Suppressor macrophage (primary cell): ENCODE data around the gene PRKAR1B.

Experiments
- DNase-seq, 4 experiments: peaks; one replicate each; pipeline ENCODE4 v3.0.0-alpha.2; 2020 to 2022

PRKAR1B gene

DNA sequence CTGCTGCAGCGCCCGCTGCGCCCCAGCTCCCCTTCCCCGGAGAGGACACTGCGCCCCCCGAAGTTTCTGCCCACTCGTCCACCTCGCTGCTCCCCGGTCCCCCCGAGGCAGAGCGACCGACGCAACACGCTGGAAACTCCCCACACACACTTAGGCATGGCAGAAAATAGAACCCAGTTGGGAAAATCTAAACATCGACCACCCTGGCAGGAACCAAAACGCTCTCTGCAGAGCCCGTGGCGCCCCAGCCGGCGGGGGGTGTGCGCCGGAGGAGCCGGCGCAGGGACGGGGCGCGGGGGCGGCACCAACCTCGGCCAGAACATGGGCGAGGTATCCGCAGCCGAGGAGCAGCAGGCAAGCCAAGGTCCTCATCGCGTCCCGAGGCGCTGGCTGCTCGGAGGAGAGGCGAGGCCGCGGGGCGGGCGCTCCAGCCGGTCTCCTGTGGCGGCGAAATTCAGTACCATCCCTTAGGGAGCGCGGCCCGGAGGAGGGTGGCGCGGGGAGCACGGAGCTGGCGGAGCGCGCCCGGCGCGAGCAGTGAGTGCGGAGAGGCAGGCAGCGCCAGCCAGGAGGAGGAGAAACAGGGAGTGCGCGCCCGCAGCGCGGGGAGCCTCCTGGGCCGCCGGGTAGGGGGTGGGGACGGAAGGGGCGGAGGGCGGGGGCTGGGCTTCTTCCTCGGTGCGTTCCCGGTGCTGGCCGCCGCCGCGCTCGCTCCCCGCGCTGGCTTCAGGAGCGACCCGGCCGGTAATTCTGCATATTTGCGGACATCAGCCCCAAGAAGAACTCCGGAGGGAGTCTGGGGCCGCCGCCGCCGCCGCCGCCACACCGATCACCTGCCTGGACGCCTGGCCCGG lies 208.2 kb downstream of the PRKAR1B start:
- DNase-seq, result peak; percentile 33 to 79 (median 60)

DNA sequence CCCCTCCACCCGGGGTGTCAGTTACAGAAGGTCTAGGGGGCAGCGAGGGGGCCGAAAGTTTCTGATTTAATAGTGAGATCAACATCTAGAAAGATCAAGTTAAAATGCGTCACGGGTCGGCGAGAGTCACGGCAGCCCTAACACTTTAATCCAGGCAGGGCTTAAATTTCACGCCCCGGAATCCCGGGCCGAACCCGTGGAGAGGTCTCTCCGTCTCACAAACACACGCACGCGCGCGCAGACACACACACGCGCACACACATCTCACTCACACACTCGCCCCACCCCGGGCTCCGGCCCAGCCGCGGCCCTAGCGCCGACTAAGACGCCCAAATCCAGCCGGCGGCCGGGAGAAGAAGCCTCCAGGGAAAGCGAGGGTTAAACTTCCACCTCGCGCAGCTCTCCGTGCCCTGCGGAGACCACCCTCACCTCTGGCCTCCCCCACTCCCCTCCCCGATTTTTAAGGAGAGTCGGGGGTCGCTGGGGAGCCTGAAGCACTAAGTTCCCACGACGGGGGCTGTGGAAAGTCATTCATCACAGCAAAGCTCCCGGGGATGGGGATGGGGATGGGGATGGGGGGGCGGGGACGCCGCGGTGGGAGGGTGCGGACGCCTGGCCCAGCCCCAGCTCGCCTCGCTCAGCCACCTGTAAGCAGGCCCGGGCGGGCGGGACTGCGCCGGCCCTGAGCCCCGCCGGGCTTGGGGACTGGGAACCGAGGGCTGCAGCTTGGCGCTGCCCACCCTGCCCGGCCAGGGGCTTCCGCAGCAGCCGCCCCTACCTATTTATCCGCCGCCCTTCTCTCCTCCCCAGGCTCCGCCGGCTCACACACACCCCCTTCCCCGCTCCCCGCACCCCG lies 209.1 kb downstream of the PRKAR1B start:
- DNase-seq, result peak; percentile 39 to 58 (median 42)

DNA sequence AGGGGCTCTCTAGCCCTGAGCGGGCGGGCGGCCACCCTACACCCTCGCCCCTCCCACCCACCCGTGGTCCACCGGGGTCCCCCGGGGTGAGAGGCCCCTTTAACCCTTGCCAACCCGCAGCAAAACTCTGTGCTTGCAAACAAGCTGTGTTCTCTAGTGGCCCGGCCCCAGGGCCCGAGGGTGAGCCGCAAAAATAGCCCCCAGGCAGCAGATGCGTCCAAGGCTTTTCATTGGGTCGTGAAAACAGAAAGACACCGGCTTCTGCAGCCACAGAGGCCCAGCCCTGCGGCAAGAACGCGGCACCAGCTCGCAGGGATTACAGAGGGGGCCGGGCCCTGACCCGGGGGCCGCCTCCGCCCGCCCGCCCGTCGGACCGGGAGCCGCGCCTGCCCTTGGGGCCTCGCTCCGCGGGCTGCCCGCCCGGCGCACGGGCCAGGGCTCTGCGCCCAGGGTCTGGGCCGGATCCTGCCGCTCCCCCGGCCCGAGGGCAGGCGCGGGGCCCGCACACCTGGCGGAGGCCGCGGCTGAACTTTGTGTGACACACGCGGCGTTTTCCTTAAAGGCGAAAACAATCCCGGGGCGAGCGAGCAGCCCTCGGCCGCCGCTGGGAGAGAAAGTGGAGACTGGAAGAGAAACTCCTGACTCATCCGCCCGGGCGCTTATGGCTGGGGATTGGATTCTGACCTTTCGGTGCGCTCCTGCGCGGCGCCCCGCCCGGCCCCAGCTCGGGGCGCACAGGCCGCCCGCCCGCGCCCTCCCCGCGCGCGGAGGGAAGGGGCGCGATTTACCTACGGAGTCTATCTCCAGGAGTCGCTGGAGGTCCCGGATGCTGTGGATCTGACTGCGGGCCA lies 210.2 kb downstream of the PRKAR1B start:
- DNase-seq, result peak; percentile 45 to 71 (median 63)

DNA sequence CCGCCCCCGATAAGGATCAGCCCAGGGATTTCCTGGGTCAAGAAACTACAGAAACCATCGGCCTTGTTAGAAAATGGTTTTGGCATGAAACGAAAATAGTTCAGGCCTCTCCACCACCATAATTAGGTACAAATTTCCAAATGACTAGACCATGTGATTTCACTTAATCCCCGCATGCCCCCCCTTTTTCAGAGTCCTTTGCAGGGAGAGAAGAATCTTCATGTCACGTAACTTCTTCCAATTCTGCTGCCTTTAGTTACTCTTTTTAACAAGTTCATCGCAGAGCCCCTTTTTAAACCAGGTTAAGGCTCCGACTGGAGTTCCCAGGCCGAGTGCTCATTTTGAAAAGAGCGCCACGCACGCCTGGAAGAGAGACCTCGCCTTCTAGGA lies 210.9 kb downstream of the PRKAR1B start:
- no peak for DNase-seq

DNA sequence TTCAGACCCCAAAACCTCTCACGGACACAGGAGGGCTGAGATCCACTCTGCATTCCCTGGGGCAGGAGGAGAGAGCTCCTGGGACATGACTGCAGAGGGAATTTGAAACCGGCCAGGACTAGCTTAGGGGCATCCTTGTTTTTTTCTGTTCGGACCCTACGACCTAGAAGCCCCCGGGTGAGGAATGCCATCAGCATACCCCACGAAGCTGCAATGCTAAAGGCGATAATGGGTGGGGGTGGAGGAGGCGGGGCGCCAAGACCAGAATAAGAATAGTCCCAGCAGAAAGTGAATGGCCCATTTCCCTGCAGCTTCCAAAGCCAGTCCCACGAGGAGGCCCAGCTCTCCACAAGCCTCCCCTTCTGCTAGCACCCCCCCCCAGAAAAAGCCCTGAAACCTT lies 211.5 kb downstream of the PRKAR1B start:
- DNase-seq, result no peak

DNA sequence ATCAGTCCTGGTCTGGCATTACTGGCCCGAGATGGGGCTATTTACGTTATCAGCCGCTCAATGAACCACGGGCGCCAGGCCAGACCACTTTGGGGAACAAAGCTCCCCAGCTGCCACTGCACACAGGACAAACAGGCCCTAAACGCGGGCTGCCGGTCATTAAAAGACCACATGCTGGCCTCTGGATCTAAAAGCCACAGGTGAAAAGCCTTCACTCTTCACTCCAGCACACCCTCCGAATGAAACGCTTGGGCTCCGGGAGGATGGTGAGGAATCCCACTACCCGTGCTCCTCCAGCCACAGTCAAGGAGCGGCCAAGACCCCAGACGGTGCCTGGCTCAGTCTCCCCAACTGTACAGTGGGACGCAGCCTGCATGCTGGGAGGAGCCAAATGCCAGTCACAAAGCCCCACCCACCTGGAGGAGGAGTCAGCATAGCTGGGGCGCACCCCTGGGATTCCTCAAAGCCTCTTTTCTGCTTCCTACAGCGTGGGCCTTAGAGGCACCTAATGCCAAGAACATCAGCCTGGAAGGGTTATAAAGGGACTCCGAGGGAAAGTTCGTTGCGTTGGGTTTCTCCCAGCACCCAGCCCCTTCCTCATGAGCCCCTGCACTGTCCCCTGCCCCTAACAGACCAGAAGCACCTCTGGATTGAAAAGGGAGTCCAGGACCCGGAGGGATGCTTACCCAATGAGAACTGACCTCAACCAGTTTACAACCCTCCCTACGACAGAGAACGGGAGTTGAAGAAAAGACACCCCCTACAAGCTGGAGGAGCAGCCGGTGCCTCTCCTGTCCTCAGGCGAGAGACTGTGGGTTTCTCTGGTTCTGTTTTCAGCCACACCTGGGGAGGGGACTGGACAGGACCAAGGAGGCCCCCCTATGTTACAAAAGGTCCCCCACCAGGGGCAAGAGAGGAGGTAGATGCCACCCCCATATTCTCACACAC lies 212.2 kb downstream of the PRKAR1B start:
- DNase-seq, result no peak

DNA sequence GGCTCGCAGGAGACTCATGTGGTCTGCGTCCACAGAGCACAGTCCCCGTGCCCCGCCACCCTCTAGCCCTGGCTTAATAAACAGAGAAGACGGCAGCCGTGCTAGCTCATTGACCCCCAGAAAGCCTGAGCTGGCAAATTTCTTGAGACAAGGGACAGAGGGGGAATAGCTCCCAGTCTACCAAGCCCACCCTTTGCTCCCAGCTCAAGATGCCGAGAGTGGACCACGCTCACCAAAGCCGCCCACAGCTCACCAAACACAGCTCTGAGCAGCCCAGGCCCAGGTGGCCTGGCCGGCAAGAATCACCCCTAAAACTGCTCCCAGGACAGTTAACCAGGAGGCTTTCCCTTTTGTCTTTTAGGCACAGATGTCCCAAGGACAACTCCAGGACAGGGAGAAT lies 212.8 kb downstream of the PRKAR1B start:
- no peak for DNase-seq

DNA sequence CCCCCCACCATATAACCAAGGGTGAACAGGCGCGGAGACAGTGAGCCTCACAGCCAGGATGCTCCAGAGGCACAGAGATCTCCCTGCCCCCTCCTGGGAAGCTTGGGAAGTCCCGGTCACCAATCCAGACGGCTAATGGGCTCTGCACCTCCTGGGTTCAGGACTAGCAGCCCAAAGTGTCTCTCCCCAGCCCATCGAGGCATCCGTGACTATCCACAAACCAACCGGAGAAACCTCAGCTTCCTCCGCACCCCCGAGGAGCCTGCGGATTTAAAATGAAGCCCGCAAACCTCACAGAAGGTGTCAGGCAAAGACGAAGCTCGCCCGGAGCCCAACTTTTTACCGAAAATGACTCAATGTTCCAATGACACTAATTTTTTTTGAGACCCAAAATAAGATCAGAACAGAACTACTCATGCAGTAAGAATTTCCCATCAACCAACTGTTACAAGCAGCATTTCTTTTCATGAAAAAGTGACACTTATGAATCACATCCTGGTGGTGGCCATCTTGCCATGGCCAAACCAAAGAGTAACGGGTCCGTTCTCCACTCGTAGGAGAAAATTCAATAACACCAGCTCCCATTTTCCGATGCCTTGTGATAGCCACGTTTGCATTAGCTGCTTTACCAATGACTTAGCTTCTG lies 213.4 kb downstream of the PRKAR1B start:
- DNase-seq, result no peak

DNA sequence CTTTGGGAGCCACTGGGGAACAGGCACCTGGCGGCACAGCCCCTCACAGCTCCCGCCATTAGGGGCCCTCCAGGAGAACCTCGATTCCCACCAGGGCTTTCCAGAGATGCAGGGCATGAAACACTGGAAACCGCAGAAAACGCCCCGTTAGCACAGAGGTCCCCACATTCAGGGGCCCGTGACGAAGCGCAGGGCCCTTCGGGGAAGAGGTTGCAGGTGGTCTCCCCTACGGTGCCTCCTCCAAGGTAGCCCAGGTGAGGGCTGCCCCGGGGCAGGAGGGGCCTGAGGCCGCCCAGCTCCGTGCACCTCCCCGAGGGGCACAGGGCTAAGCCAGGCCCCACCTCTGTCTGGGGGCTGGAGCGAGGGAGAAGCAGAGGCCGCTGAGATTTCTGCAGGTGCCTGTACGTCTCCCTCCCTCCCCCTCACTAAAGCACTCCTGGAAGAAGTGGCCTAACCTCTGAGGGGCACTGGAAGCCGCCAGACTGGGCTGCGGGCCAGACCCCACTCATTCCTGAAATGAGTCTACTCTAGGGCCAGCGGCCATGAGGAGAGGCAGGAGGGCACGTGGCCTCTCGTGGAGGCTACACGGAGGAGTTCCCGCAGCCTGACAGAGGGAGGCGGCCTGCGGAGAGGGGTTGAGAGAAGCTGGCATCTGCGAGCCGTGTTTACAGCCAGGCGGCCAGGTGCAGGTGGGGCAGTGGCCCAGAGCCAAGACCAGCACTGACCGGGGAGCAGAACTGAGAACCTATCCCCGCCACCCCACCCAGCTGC lies 214.4 kb downstream of the PRKAR1B start:
- DNase-seq, result no peak

DNA sequence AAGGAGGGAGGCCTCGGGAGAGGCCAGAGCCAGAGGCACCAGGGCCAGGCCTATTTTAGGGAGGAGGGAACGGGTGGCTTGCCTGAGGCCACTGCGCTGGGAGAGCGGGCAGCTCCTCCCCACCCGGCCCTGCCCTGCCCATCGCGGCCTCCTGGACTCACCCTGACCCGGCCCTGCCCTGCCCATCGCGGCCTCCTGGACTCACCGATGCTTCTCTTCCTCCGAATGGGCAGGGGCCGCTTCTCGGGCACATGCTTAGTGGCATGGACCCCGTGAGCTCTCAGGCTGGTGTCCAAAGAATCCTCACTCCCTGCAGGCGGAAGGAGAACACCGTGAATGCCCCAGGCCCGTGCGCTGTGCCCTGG lies 215.0 kb downstream of the PRKAR1B start:
- DNase-seq, result no peak

DNA sequence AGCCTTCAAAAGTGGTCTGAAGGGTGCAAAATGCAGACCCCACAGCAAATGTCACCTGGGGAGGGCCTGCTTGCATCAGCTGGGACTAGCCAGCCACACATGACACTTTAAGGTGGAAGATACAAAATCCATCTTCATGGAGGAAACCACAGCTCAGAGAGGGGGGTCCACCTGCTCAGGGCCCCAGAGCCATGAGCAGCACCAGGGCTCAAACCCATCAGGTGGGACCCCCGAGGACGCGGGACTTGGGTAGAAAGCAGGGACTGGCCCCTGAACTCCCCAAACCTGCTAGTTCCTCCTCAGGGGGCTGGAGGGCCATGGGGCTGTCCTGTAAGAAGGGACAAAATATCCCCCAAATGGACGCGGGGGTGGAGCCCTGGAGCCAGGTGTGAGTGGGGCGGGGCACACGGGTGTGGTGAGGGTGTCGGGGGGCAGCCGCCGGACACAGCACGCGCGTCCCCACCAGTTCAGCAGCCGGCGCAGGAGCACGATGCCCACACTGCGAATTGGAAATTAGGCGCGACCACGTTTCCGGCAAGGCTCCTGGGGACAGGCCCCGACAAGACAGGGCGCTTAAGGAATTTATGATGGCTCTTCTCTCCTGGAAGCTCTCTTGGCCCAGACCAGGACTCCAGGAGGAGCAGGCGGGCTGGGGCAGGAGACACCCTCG lies 215.5 kb downstream of the PRKAR1B start:
- DNase-seq, result no peak

DNA sequence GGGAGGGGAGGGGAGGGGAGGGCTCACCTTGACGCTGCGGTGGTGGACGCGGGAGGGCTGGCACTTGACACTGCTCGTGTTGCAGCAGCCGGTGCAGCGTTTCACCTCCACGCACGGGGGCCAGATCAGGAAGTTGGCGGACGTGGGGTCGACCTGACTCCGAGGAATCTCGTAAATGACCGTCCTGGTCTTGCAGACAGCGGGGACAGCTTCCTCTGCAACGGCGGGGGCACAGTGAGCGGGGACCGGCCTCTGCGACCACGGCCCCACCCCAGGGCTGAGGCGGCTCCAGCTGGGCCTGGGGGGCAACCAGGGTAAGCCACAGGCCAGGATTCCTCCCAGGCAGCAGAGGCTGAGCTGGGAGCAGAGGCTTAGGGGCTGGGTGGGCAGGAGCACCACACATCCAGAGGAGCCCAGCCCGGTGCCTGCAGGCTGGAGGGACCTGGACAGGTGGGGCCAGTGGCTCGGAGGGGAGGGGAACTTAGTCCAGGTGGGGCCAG lies 216.2 kb downstream of the PRKAR1B start:
- no peak for DNase-seq

DNA sequence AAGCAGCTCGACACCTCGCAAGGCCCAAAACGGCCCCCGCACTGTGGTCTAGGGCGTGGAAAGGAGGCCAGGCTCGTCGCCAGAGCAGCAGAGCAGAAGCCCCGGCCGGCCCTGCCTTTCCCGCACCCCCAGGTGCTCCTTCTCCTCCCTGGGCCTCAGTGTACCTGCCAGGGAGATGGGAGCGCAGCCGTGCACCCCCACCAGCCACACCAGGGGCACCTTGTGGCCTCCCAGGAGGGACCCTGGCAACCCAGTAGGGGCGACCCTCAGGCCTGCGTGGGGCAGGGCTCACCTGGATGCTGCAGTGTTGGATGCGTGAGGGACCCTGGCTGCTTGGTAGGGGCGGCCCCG lies 217.0 kb downstream of the PRKAR1B start:
- no peak for DNase-seq

DNA sequence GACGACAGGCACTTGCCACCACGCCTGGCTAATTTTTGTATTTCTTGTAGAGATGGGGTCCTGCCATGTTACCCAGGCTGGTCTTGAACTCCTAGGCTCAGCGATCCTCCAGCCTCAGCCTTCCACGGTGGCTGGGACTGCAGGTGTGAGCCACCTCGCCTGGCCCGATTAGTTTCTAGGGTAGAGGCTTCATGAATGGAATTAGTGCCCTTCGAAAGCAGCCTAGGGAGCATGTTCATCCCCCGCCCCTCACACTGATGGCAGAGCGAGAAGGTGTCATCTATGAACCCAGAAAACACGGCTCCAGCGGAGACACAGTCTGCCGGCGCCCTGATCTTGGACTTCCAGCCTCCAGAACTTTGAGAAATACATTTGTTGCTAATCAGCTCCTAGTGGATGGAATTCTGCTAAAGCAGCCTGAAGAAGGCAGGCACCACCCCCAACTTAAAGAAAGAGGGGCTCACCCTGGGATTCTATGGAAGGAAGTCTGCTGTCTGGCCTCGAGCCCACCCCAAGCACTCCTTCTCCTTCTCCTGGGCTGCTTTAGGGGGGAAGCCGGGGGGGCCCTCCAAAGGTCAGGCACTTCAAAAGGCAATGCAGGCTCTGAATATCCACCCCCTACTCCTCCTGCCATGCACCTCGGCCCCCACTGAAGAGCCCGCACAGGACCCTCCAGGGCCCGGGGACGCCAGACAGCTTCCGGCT lies 217.5 kb downstream of the PRKAR1B start:
- DNase-seq, result no peak

DNA sequence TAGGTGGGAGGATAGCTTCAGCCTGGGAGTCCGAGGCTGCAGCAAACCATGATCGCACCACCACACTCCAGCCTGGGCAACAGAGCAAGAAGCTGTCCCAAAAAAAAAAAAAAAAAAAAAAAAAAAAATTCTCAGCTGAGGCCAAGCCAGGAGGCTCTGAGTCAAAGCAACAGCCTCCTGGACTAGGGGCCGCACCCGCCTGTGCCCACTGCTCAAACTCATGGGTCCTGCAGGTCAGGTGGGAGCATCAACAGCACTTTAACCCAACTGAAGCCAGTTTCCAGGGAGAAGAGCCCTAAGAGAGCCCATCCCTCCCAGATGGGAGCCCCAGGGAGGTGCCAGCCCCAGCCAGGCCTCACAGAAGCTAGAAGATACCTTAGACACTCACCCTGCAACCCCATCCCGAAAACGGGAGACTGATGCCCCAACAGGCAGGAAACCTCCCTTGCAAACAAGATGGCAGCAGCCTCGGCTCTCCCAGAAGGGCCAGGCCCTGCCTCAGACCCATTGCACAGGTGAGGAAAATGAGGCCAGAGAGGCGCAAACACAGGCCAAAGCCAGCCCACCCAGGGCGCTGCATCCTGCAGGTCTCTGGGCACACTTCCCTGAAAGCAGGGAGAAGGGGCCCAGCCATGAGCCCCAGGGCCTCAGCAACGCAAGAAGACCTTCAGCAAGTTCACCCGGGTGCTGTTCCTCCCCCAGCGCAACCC lies 218.5 kb downstream of the PRKAR1B start:
- DNase-seq, result no peak

DNA sequence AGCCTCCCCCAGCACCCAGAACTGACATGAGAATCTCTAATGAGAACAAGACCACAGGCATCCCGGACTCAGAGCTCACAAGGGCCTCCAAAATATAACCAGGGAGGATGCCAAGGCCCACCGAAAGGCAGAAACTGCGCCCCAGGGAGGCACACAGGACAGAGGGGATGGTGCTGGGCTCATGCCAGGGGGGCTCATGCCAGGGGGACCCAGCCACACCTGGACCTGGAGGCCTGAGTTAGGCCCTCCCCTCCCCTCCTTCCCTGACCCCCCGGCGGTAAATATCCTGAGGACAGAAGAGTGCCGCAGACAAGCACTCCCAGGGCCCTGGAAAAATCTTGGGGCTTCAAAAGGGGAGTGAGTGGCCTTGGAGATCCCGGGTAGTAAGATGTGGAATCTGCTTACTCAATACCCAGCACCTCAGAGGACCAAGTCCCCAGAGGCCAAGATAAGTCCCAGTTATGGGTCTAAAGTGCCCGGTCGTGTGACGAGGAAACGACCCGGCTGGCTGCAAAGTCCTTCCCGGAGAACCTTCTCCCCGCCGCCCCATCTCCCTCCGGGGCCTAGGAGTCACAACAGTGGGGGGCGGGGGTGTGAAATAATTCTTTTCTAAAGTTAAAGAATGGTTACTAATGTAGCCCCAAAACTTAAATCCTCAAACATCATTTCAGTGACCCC lies 219.3 kb downstream of the PRKAR1B start:
- DNase-seq, result no peak

DNA sequence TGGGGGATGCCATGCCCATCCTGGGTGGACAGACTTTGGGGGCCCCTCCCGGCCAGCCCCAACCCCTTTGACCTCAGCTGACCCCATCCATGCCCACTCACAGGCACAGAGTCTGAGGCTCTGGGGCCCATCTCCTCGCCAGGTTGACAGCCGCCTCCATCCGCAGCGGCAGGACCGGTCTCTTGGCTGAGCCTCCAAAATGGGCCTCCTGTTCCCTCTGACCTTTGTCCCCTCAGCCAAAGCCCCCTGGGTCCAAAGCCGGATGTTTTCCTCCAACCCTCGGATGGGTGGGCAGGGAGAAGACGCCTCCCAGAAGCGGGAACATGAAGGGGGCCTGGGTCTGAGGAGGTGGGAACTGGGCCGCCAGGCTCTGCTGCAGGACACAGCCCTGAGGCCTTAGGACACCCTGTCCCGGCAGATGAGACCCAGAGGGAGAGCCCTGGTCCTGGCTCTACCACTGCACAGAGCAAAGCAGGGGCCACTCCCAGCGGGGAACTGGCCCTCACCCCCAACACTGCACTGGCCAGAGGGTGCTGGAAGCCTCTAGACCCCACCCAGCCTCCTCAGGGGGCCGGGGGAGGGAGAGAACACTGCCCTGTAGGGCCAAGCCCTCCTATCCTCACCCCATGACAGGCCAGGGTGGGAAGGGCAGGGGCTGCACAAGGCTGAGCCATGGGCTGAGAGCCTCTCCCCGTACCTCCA lies 220.0 kb downstream of the PRKAR1B start:
- no peak for DNase-seq
